H1 (cell line): ENCODE results near the gene MT2A. TPM values are rescaled to one million over a fixed set of nuclear protein-coding genes. Genes with fewer than 3 reads are reported as not detected.

ENCODE experiments used
- CTCF ChIA-PET: fragments of 300-600 bp; sonication (Branson Sonifier 250); formaldehyde crosslinking; loops from one replicate; lab custom pipeline; 2021; ENCODE audit not compliant: partially characterized antibody; lab: Charles Lee
- POLR2A ChIA-PET: fragments of 300-600 bp; sonication (Branson Sonifier 250); formaldehyde crosslinking; loops from one replicate; lab custom pipeline; 2021; ENCODE audit warnings: inconsistent platforms; ENCODE audit not compliant: partially characterized antibody; lab: Charles Lee
- DNase-seq, 2 experiments: peaks; one replicate each; pipeline versions ENCODE4 v3.0.0 to v3.0.0-alpha.2; 2010 to 2022; ENCODE audit warnings: low spot score in 2 of 2, low read depth in 1 of 2, mixed read lengths in 1 of 2
- FAIRE-seq: peaks from 2 replicates; lab custom pipeline; 2011; peaks lifted over from hg19 to GRCh38; lab: Jason Lieb, UNC
- H2AFZ ChIP-seq: 2 replicates; pipeline ENCODE4 v1.8.1; 2012; ENCODE audit warnings: low read length, inconsistent platforms
- H2AK5ac ChIP-seq: 2 replicates; pipeline ENCODE4 v1.6.1; 2013; ENCODE audit warnings: low read depth, low read length
- H2BK120ac ChIP-seq: replicated peaks from 2 replicates; pipeline ENCODE3; 2013; ENCODE audit warnings: low read depth, low read length, inconsistent platforms
- H2BK12ac ChIP-seq: 2 replicates; pipeline ENCODE4 v1.6.1; 2013; ENCODE audit warnings: low read depth, low read length
- H2BK15ac ChIP-seq: 2 replicates; pipeline ENCODE4 v1.6.1; 2013; ENCODE audit warnings: low read length
- H2BK20ac ChIP-seq: 2 replicates; pipeline ENCODE4 v1.6.1; 2013; ENCODE audit warnings: low read length
- H2BK5ac ChIP-seq: 2 replicates; pipeline ENCODE4 v1.6.1; 2013; ENCODE audit warnings: low read depth, low read length
- H3K14ac ChIP-seq: 2 replicates; pipeline ENCODE4 v1.6.1; 2013; ENCODE audit warnings: inconsistent platforms; ENCODE audit not compliant: insufficient read length
- H3K18ac ChIP-seq: 2 replicates; pipeline ENCODE4 v1.6.1; 2013; ENCODE audit warnings: low read length; ENCODE audit errors: extremely low read depth
- H3K23ac ChIP-seq: 2 replicates; pipeline ENCODE4 v1.6.1; 2013; ENCODE audit warnings: inconsistent platforms; ENCODE audit not compliant: insufficient read length
- H3K23me2 ChIP-seq: 2 replicates; pipeline ENCODE4 v1.6.1; 2013; ENCODE audit warnings: low read depth, low read length
- H3K27ac ChIP-seq: 2 replicates; pipeline ENCODE4 v1.6.1; 2011; ENCODE audit warnings: low read depth, low read length, inconsistent platforms
- H3K27me3 ChIP-seq, 4 experiments: replicated peaks in 1 of 4; 1 replicate in 1 of 4; 2 replicates in 3 of 4; pipeline versions ENCODE4 v1.6.1 to v1.8.1; 2011 to 2013; ENCODE audit warnings: low read length in 3 of 4, mild to moderate bottlenecking in 3 of 4, inconsistent platforms in 2 of 4, mixed read lengths in 2 of 4, moderate library complexity in 1 of 4; ENCODE audit not compliant: control insufficient read depth in 3 of 4, insufficient read depth in 3 of 4; ENCODE audit errors: extremely low read depth in 1 of 4
- H3K36me3 ChIP-seq, 4 experiments: 2 replicates each; pipeline versions ENCODE4 v1.6.1 to v1.8.1; 2011 to 2013; ENCODE audit warnings: mild to moderate bottlenecking in 4 of 4, low read length in 3 of 4, moderate library complexity in 2 of 4, control low read depth in 1 of 4, inconsistent platforms in 1 of 4; ENCODE audit not compliant: insufficient read depth in 4 of 4, control insufficient read depth in 2 of 4
- H3K4ac ChIP-seq: replicated peaks from 2 replicates; pipeline ENCODE3; 2013; ENCODE audit warnings: low read length, low read depth, mixed read lengths, inconsistent platforms; ENCODE audit not compliant: insufficient read length
- H3K4me1 ChIP-seq, 4 experiments: replicated peaks in 1 of 4; 1 replicate in 1 of 4; 2 replicates in 3 of 4; pipeline versions ENCODE4 v1.6.1 to v1.8.1; 2011 to 2013; ENCODE audit warnings: low read length in 3 of 4, inconsistent platforms in 2 of 4, mixed read lengths in 1 of 4; ENCODE audit not compliant: insufficient read depth in 4 of 4, control insufficient read depth in 3 of 4
- H3K4me2 ChIP-seq, 2 experiments: 2 replicates each; pipeline versions ENCODE4 v1.6.1 to v1.8.1; 2011 to 2013; ENCODE audit warnings: low read depth in 2 of 2, low read length in 2 of 2, control low read depth in 1 of 2, inconsistent platforms in 1 of 2, mild to moderate bottlenecking in 1 of 2; ENCODE audit not compliant: insufficient read depth in 1 of 2
- H3K4me3 ChIP-seq, 4 experiments: fragments of 200-600, 300-600 bp in 1 of 4; sonication (generic), shearing (Covaris generic), sonication (Bioruptor Twin) in 1 of 4; 2 replicates each; pipeline versions ENCODE4 v1.5.1 to v1.8.1; 2011 to 2016; ENCODE audit warnings: low read length in 4 of 4, low read depth in 3 of 4, control low read depth in 2 of 4, inconsistent platforms in 2 of 4, mild to moderate bottlenecking in 2 of 4, mixed read lengths in 1 of 4, moderate library complexity in 1 of 4; ENCODE audit not compliant: insufficient read depth in 2 of 4; ENCODE audit errors: extremely low read depth in 1 of 4
- H3K56ac ChIP-seq: replicated peaks from 2 replicates; pipeline ENCODE3; 2013; ENCODE audit warnings: low read depth, mild to moderate bottlenecking, mixed read lengths, low read length, inconsistent platforms; ENCODE audit not compliant: insufficient read length
- H3K79me1 ChIP-seq: 2 replicates; pipeline ENCODE4 v1.6.1; 2013; ENCODE audit warnings: low read depth, low read length, control low read depth
- H3K79me2 ChIP-seq, 2 experiments: 2 replicates each; pipeline versions ENCODE4 v1.6.1 to v1.8.1; 2012 to 2013; ENCODE audit warnings: low read length in 2 of 2, mild to moderate bottlenecking in 2 of 2, inconsistent platforms in 1 of 2; ENCODE audit not compliant: insufficient read depth in 2 of 2, control insufficient read depth in 1 of 2
- H3K9ac ChIP-seq, 4 experiments: replicated peaks in 1 of 4; 1 replicate in 1 of 4; 2 replicates in 3 of 4; pipeline versions ENCODE4 v1.6.1 to v1.8.1; 2011 to 2013; ENCODE audit warnings: low read depth in 3 of 4, low read length in 3 of 4, control low read depth in 2 of 4, mild to moderate bottlenecking in 2 of 4, moderate library complexity in 2 of 4, inconsistent platforms in 1 of 4; ENCODE audit errors: extremely low read depth in 1 of 4
- H3K9me3 ChIP-seq, 2 experiments: 2 replicates each; pipeline versions ENCODE4 v1.6.1 to v1.8.1; 2012 to 2013; ENCODE audit warnings: mild to moderate bottlenecking in 2 of 2, moderate library complexity in 2 of 2, control low read depth in 1 of 2, inconsistent platforms in 1 of 2, low read depth in 1 of 2, low read length in 1 of 2, mixed read lengths in 1 of 2; ENCODE audit not compliant: insufficient read depth in 2 of 2
- H4K20me1 ChIP-seq, 2 experiments: replicated peaks in 1 of 2; 2 replicates each; pipeline versions ENCODE3 to v1.8.1; 2011 to 2013; ENCODE audit warnings: inconsistent platforms in 2 of 2, low read length in 2 of 2, mild to moderate bottlenecking in 1 of 2; ENCODE audit not compliant: insufficient read depth in 2 of 2, control insufficient read depth in 1 of 2
- H4K5ac ChIP-seq: 2 replicates; pipeline ENCODE4 v1.6.1; 2013; ENCODE audit warnings: low read length, low read depth, mixed read lengths, inconsistent platforms; ENCODE audit not compliant: insufficient read length
- H4K8ac ChIP-seq: 2 replicates; pipeline ENCODE4 v1.8.0; 2013; ENCODE audit warnings: mild to moderate bottlenecking, moderate library complexity, low read length, inconsistent platforms; ENCODE audit not compliant: insufficient read depth; ENCODE audit errors: extremely low read depth
- H4K91ac ChIP-seq: replicated peaks from 2 replicates; pipeline ENCODE3; 2013; ENCODE audit warnings: low read length, mixed read lengths, inconsistent platforms; ENCODE audit not compliant: insufficient read length
- SP1 ChIP-seq: IDR thresholded peaks from 2 replicates; pipeline ENCODE4 v1.6.1; 2011; ENCODE audit warnings: low read depth, low read length
- WGBS, 2 experiments: shearing (Covaris generic) in 1 of 2; methylation state at CpG; one replicate each; pipeline versions ENCODE4 v1.1.6 to v1.1.7; 2013 to 2015; ENCODE audit warnings: low lambda C conversion rate in 2 of 2, mixed read lengths in 2 of 2, inconsistent platforms in 1 of 2, low coverage in 1 of 2, missing lambda C conversion rate in 1 of 2; ENCODE audit not compliant: insufficient replicate concordance in 2 of 2, insufficient coverage in 1 of 2, insufficient read length in 1 of 2; ENCODE audit errors: extremely low coverage in 1 of 2, missing lambda C conversion rate in 1 of 2; 5-methylcytosine and 5-hydroxymethylcytosine counted together
- polyA plus RNA-seq, 7 experiments: library from polyadenylated mRNA; depleted of rRNA in 3 of 7; stranded (reverse) in 5 of 7; unstranded in 2 of 7; fragments of >200 nt in 5 of 7; fragments of 200-250 nt in 2 of 7; gene quantifications; 1 replicate in 5 of 7; 2 replicates in 1 of 7; 4 replicates in 1 of 7; pipeline versions ENCODE4 v1.2.1 to v1.2.3, GENCODE V29; 2011 to 2013; ENCODE audit warnings: missing spikeins in 2 of 7, mixed read lengths in 2 of 7
- total RNA-seq: library from RNA; stranded (reverse); fragmentation: NEBNext Ultra II Directional; extraction: Animal tissue kit (Norgen Biotek cat#: 25700); gene quantifications from 2 replicates; pipeline ENCODE4 v1.2.1, GENCODE V29; 2021
- TF ChIP-seq, protein P1 (sequence below): IDR thresholded peaks from 2 replicates; pipeline ENCODE4 v1.6.1; 2012; ENCODE audit warnings: inconsistent platforms

The MT2A gene
- total and polyA plus RNA-seq, 2 of the 8 experiments (the other 6 are each of a cell fraction or from before 2014, with no cell fraction given) = 9.5 to 30.1 TPM

DNA sequence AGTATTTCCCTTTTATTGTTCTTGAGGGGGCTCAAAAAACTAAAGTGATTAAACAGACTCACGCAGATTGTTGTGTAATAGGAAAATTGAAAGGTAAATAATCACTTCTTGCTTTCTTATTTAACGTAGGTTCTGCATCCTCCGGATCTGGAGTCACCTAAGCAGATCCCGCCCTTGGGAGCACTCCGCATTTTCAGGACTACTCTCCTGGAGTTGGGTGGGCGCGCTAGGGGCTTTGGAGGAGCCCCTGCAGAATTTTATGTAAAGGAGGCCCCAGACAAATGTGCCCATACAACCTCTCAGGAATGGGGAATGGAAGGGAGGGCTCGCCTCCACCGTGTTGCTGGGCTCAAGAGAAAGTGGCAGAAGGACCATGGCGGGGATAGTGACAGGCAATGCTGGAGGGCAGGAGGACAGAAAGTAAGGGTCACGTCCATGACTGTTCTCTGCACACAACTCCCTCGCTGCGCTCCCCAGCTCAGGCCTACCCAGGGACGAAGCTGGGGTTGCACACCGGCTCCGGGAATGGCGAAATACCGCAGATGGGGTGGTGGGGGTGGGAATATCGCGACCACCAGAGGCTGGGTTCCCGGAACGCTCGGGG lies 8.3 kb downstream of the MT2A start:
- no peak overlapping the region for H4K8ac ChIP-seq
- no peak overlapping the region for H3K27ac ChIP-seq
- ChIA-PET CTCF (interaction anchor here (0.9 to 3.2 kb wide), 7 partner anchors 8 to 16 kb away, joined by 3 to 12 read pairs (median 4); partner anchors contain the start of gene MT1M), POLR2A (interaction anchor here (1.8 to 3.9 kb wide), 3 partner anchors 9 to 51 kb away, joined by 5 to 31 read pairs (median 10); partner anchors contain the start of genes MT1E, MT1G and MT2A)
- no peaks in the 10 kb centered on the region for H3K79me2 ChIP-seq
- TF ChIP-seq, protein P1, sequence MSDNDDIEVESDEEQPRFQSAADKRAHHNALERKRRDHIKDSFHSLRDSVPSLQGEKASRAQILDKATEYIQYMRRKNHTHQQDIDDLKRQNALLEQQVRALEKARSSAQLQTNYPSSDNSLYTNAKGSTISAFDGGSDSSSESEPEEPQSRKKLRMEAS = no peak
- peak; percentile 54; the same call in 1 of the 2 replicates for TF ChIP-seq SP1
- FAIRE-seq = no peak
- H3K4me1 ChIP-seq = peaks cover 0 to 15% (median 11%) of the 10 kb centered on the region in 4 experiments; a peak in 6 of 7 replicates
- no peaks in the 10 kb centered on the region for H3K36me3 ChIP-seq
- H3K14ac ChIP-seq = no peak overlapping the region
- H4K91ac ChIP-seq = no peak overlapping the region
- peak overlapping the region; percentile 34 to 57 (median 41) for H3K4me3 ChIP-seq
- 0 out of 2 replicates have a peak overlapping the region, but pooled peaks have one; percentile 72 for H3K18ac ChIP-seq
- H3K79me1 ChIP-seq = no peaks in the 10 kb centered on the region
- peak overlapping the region; percentile 63; the same call in 1 of the 2 replicates for H2BK5ac ChIP-seq
- peaks cover 2 to 6% of the 10 kb centered on the region in 2 experiments for H4K20me1 ChIP-seq
- 6% methylated on average over 23 of the region's 23 CpGs; no CpG with 5 or more reads in 1 of the 2 experiments for WGBS, 2 experiments
- no peak overlapping the region for H4K5ac ChIP-seq
- peaks cover 36 to 72% (median 65%) of the 10 kb centered on the region in 4 experiments for H3K27me3 ChIP-seq
- DNase-seq = no peak
- no peak overlapping the region for H3K56ac ChIP-seq
- H3K4ac ChIP-seq = no peak overlapping the region
- peak overlapping the region; percentile 84 to 88 for H3K4me2 ChIP-seq
- 0 out of 2 replicates have a peak overlapping the region, but pooled peaks have one; percentile 29 for H2BK15ac ChIP-seq
- no peak overlapping the region for H2BK120ac ChIP-seq
- H3K9ac ChIP-seq = no peak overlapping the region
- H3K9me3 ChIP-seq = no peaks in the 10 kb centered on the region
- no peak overlapping the region for H3K23ac ChIP-seq
- H3K23me2 ChIP-seq = peaks cover 5% of the 10 kb centered on the region; the same call in 1 of the 2 replicates
- no peak overlapping the region for H2AFZ ChIP-seq
- no peak overlapping the region for H2AK5ac ChIP-seq
- H2BK12ac ChIP-seq = no peak overlapping the region; the same call in 1 of the 2 replicates
- H2BK20ac ChIP-seq = no peak overlapping the region
